HepG2 (cell line): Measurements from ENCODE around the gene ATP5F1C. TPM values are rescaled to one million over a fixed set of nuclear protein-coding genes. Genes with fewer than 3 reads are reported as not detected.

Experiments
- AHR ChIP-seq: IDR thresholded peaks from 2 replicates; pipeline ENCODE4 v1.6.1; 2018; ENCODE audit warnings: missing genetic modification reagents, missing compliant biosample characterization
- ARHGAP35 ChIP-seq: sonication (generic); formaldehyde crosslinking; IDR thresholded peaks from 2 replicates; pipeline ENCODE4 v1.9.0; 2022; ENCODE audit warnings: mild to moderate bottlenecking, inconsistent platforms, moderate library complexity, missing genetic modification reagents, borderline replicate concordance
- ARNT2 ChIP-seq: sonication (generic); formaldehyde crosslinking; IDR thresholded peaks from 2 replicates; pipeline ENCODE4 v1.8.0; 2022; ENCODE audit warnings: mild to moderate bottlenecking, low read depth, missing genetic modification reagents, moderate library complexity
- ATM ChIP-seq: fragments of 450-650 bp; IDR thresholded peaks from 2 replicates; pipeline ENCODE4 v1.7.1; 2017; ENCODE audit warnings: mild to moderate bottlenecking, borderline replicate concordance
- CCDC6 ChIP-seq: sonication (generic); formaldehyde crosslinking; IDR thresholded peaks from 2 replicates; pipeline ENCODE4 v1.8.1; 2022; ENCODE audit warnings: mild to moderate bottlenecking, missing genetic modification reagents, moderate library complexity
- CEBPB ChIP-seq: IDR thresholded peaks from 2 replicates; pipeline ENCODE4 v1.6.1; 2011; ENCODE audit warnings: low read depth, low read length, improper control_type of control experiment, borderline replicate concordance
- EEA1 ChIP-seq: sonication (generic); formaldehyde crosslinking; IDR thresholded peaks from 2 replicates; pipeline ENCODE4 v1.5.1; 2020; ENCODE audit warnings: mild to moderate bottlenecking, missing genetic modification reagents, borderline replicate concordance
- FIP1L1 ChIP-seq: fragments of 200-400 bp; formaldehyde crosslinking; IDR thresholded peaks from 2 replicates; pipeline ENCODE4 v1.6.1; 2018; ENCODE audit warnings: low read depth, mild to moderate bottlenecking, low read length, moderate library complexity, borderline replicate concordance; ENCODE audit not compliant: insufficient read depth
- HMG20A ChIP-seq: IDR thresholded peaks from 2 replicates; pipeline ENCODE4 v1.6.1; 2016; ENCODE audit warnings: borderline replicate concordance
- MAFF ChIP-seq: IDR thresholded peaks from 2 replicates; pipeline ENCODE4 v1.6.1; 2011; ENCODE audit warnings: low read depth, low read length, improper control_type of control experiment
- MBNL3 ChIP-seq: fragments of 250-450 bp; sonication (Bioruptor Pico); conservative IDR thresholded peaks from 2 replicates; pipeline ENCODE4 v1.8.0; 2022; ENCODE audit warnings: mild to moderate bottlenecking, inconsistent platforms
- REXO4 ChIP-seq: sonication (generic); formaldehyde crosslinking; IDR thresholded peaks from 2 replicates; pipeline ENCODE4 v1.8.0; 2022; ENCODE audit warnings: missing genetic modification reagents, mild to moderate bottlenecking, borderline replicate concordance
- TCF7 ChIP-seq: sonication (generic); IDR thresholded peaks from 2 replicates; pipeline ENCODE4 v1.6.1; 2016; ENCODE audit warnings: antibody characterized with exemption, low read depth
- ZBTB39 ChIP-seq: sonication (generic); formaldehyde crosslinking; IDR thresholded peaks from 2 replicates; pipeline ENCODE4 v1.5.0; 2020; ENCODE audit warnings: missing genetic modification reagents
- ZNF230 ChIP-seq: sonication (generic); formaldehyde crosslinking; IDR thresholded peaks from 2 replicates; pipeline ENCODE4 v1.4.0; 2020; ENCODE audit warnings: mild to moderate bottlenecking, missing genetic modification reagents
- ZNF382 ChIP-seq: sonication (generic); formaldehyde crosslinking; IDR thresholded peaks from 2 replicates; pipeline ENCODE4 v1.5.0; 2020; ENCODE audit warnings: missing genetic modification reagents, mild to moderate bottlenecking, borderline replicate concordance
- ZNF484 ChIP-seq: sonication (generic); formaldehyde crosslinking; IDR thresholded peaks from 2 replicates; pipeline ENCODE4 v1.5.1; 2020; ENCODE audit warnings: mild to moderate bottlenecking, low read depth, missing genetic modification reagents, borderline replicate concordance
- ZNF670 ChIP-seq: sonication (generic); formaldehyde crosslinking; IDR thresholded peaks from 2 replicates; pipeline ENCODE4 v1.8.0; 2022; ENCODE audit warnings: mild to moderate bottlenecking, missing genetic modification reagents, borderline replicate concordance
- ZNF776 ChIP-seq: sonication (generic); formaldehyde crosslinking; IDR thresholded peaks from 2 replicates; pipeline ENCODE4 v1.4.0; 2020; ENCODE audit warnings: mild to moderate bottlenecking, missing genetic modification reagents
- ZNF780A ChIP-seq: sonication (generic); formaldehyde crosslinking; IDR thresholded peaks from 2 replicates; pipeline ENCODE4 v1.8.0; 2022; ENCODE audit warnings: mild to moderate bottlenecking, missing genetic modification reagents, moderate library complexity
- ZNF781 ChIP-seq: sonication (generic); formaldehyde crosslinking; IDR thresholded peaks from 2 replicates; pipeline ENCODE4 v1.5.1; 2020; ENCODE audit warnings: borderline replicate concordance, mild to moderate bottlenecking, missing genetic modification reagents; ENCODE audit errors: not compliant biosample characterization
- polyA plus RNA-seq, 8 experiments: library from polyadenylated mRNA; depleted of rRNA in 3 of 8; stranded (reverse) in 7 of 8; unstranded in 1 of 8; fragments of >200 nt; fragmentation: Illumina TruSeq in 4 of 8; extraction: Trizol in 4 of 8; gene quantifications; 2 replicates each; pipeline versions ENCODE4 v1.2.1 to v1.2.3, GENCODE V29; 2011 to 2016; ENCODE audit warnings: low read depth in 4 of 8, missing spikeins in 1 of 8, mixed read lengths in 1 of 8; ENCODE audit not compliant: insufficient read depth in 1 of 8
- total RNA-seq, 5 experiments: library from RNA; depleted of rRNA; stranded (reverse); fragments of >200 nt; fragmentation: Illumina TruSeq; extraction: Trizol; gene quantifications; 2 replicates each; pipeline ENCODE4 v1.2.3, GENCODE V29; 2016; ENCODE audit warnings: low read depth in 1 of 5
- TF ChIP-seq, protein P1 (sequence below): sonication (generic); formaldehyde crosslinking; IDR thresholded peaks from 2 replicates; pipeline ENCODE4 v1.5.0; 2020; ENCODE audit warnings: mild to moderate bottlenecking, missing genetic modification reagents
- TF ChIP-seq, protein P2 (sequence below): IDR thresholded peaks from 2 replicates; pipeline ENCODE4 v1.6.1; 2016; ENCODE audit warnings: low read depth, borderline replicate concordance

The ATP5F1C gene
- total and polyA plus RNA-seq, 2 of the 13 experiments (the other 11 are each of a cell fraction or from before 2014, with no cell fraction given): 407 to 416 TPM

- peak; percentile 88; the same call in 1 of the 2 replicates for TF ChIP-seq ZNF230
- no peak; the same call in 1 of the 2 replicates for TF ChIP-seq ZNF670 (CRISPR knock-in tag)
- TF ChIP-seq ZNF484 (CRISPR knock-in tag): no peak
- peak; percentile 57; the same call in 1 of the 2 replicates for TF ChIP-seq EEA1 (CRISPR knock-in tag)
- no peak for TF ChIP-seq ATM
- no peak for TF ChIP-seq MBNL3 (CRISPR knock-in tag)
- TF ChIP-seq ZNF776: 0 out of 2 replicates have a peak, but pooled peaks have one; percentile 35
- no peak for TF ChIP-seq TCF7
- no peak for TF ChIP-seq ZNF382 (CRISPR knock-in tag)
- TF ChIP-seq ZBTB39 (CRISPR knock-in tag): peak; percentile 44; the same call in 1 of the 2 replicates
- TF ChIP-seq ARHGAP35 (CRISPR knock-in tag): peak; percentile 88
- TF ChIP-seq HMG20A: peak; percentile 64
- no peak for TF ChIP-seq CEBPB
- TF ChIP-seq CCDC6: 0 out of 2 replicates have a peak, but pooled peaks have one; percentile 83
- TF ChIP-seq, protein P1, sequence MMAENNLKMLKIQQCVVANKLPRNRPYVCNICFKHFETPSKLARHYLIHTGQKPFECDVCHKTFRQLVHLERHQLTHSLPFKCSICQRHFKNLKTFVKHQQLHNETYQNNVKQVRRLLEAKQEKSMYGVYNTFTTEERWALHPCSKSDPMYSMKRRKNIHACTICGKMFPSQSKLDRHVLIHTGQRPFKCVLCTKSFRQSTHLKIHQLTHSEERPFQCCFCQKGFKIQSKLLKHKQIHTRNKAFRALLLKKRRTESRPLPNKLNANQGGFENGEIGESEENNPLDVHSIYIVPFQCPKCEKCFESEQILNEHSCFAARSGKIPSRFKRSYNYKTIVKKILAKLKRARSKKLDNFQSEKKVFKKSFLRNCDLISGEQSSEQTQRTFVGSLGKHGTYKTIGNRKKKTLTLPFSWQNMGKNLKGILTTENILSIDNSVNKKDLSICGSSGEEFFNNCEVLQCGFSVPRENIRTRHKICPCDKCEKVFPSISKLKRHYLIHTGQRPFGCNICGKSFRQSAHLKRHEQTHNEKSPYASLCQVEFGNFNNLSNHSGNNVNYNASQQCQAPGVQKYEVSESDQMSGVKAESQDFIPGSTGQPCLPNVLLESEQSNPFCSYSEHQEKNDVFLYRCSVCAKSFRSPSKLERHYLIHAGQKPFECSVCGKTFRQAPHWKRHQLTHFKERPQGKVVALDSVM: no peak; the same call in 1 of the 2 replicates
- TF ChIP-seq AHR (CRISPR knock-in tag): peak; percentile 71; the same call in 1 of the 2 replicates
- TF ChIP-seq ARNT2: peak; percentile 71; the same call in 1 of the 2 replicates
- TF ChIP-seq ZNF781 (CRISPR knock-in tag): no peak
- TF ChIP-seq, protein P2, sequence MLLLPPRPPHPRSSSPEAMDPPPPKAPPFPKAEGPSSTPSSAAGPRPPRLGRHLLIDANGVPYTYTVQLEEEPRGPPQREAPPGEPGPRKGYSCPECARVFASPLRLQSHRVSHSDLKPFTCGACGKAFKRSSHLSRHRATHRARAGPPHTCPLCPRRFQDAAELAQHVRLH: peak; percentile 97; the same call in 1 of the 2 replicates
- no peak for TF ChIP-seq ZNF780A (CRISPR knock-in tag)
- no peak for TF ChIP-seq MAFF
- TF ChIP-seq REXO4 (CRISPR knock-in tag): no peak
- no peak for TF ChIP-seq FIP1L1
Observed at GRCh38 chr10:7818295-7819120, 30.5 kb downstream of the ATP5F1C start, which contains the start of gene TAF3 (continued).
